GM18951 (cell line): ENCODE results near the gene GOLGA6C.
"Not testable (repeated sequence)": the region's sequence is repeated elsewhere in the genome, so short reads cannot be mapped to it uniquely, and the experiment has no call there.

ENCODE experiments used
- POLR2A ChIP-seq: IDR thresholded peaks from 4 replicates; pipeline ENCODE4 v1.6.1; 2011; ENCODE audit warnings: mild to moderate bottlenecking; ENCODE audit not compliant: insufficient read length, insufficient read depth; ENCODE audit errors: extremely low read depth
- in situ Hi-C: fragments of 300-500 bp; cut with MboI; formaldehyde crosslinking; loops from one replicate; pipeline ENCODE4 v1.12.0; 2022; ENCODE audit warnings: low sequenced_read_pairs, mixed read lengths, inconsistent platforms; ENCODE audit not compliant: unreplicated experiment

GOLGA6C gene

GRCh38 chr15:75258034-75258433 is at the start of gene GOLGA6C:
Gene GOLGA6C, plus strand, starts transcription at chr15:75258334. Its CDS starts 265 bp downstream, at chr15:75258599.
- in situ Hi-C loops = not testable (repeated sequence)

GRCh38 chr15:75208501-75209288 is 49.4 kb upstream of the GOLGA6C start:
- no peak for TF ChIP-seq POLR2A
- in situ Hi-C loops = no loop called here

DNA sequence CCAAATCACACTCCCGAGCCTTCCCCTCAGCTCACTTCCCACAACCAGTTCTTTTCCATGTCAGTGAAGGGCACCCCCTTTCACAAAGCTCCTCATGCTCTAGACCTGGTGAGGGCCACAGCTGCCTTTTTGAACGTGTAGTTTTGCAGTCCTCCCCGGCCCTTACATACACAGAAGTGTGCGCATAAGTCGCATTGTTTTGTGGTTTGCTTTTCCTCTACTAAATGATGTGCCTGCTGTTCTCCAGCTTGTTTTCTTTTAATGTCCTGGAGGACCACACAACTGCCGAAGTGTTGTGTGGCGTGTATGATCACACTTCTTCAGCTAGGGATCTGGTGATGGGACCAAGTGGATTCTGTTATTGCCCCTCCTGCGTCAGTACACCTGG is 48.9 kb upstream of the GOLGA6C start:
- no peak for TF ChIP-seq POLR2A

DNA sequence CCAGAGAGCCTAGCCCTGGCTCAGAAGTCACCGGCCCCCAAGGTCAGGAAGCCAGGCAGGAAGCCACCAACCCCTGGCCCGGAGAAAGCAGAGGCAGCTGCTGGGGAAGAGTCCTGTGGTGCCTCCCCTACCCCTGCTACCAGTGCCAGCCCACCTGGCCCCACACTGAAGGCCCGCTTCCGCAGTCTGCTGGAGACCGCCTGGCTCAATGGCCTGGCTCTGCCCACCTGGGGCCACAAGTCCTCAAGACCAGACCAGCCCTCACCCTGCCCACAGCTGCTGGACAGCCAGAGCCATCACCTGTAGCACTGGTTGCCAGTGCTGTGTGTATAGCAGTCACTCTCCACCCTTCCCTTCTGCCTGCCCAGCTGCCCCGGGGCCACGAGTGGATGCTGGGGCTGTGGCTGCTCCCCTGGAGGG is 47.3 kb upstream of the GOLGA6C start:
- in situ Hi-C loops = no loop called here
- TF ChIP-seq POLR2A = peak; percentile 25

More for the DNA sequence above, 48.9 kb upstream of the GOLGA6C start:
- in situ Hi-C loops = no loop called here

GRCh38 chr15:75211436-75212199 is 46.5 kb upstream of the GOLGA6C start:
- TF ChIP-seq POLR2A = peak; percentile 32
- in situ Hi-C loops = no loop called here

DNA sequence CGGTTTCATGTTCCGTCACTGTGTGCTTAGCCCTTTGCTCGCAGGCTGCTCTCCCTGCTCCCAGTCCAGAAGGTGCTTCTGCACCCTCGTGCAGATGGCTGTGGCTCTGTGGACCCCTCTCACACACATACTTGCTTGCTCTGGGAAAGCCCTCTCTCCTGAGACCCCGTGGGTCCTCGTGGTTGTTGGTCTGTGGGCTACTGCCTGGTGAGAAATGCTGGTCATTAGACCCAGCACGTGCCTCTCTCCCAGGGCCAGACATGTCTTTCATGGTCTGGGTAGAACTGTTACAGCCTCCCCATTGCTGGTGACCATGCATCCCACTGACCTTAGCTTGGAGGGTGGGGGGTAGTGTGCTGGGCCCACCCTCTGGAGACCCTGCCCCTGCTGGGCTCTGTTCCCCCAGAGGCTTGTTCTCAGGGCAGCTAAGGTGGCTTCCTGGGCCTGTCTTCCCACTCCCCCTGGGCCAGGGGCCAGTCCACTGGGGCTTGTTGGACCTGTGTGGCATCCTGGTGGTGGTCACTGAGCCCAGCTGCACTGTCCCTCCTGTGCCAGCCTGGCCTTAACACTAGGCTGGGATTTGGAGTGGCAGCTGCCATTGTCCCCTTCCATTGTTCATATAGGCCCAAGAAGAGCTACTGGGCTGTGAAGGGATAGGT is 45.8 kb upstream of the GOLGA6C start:
- in situ Hi-C loops = no loop called here
- no peak for TF ChIP-seq POLR2A

DNA sequence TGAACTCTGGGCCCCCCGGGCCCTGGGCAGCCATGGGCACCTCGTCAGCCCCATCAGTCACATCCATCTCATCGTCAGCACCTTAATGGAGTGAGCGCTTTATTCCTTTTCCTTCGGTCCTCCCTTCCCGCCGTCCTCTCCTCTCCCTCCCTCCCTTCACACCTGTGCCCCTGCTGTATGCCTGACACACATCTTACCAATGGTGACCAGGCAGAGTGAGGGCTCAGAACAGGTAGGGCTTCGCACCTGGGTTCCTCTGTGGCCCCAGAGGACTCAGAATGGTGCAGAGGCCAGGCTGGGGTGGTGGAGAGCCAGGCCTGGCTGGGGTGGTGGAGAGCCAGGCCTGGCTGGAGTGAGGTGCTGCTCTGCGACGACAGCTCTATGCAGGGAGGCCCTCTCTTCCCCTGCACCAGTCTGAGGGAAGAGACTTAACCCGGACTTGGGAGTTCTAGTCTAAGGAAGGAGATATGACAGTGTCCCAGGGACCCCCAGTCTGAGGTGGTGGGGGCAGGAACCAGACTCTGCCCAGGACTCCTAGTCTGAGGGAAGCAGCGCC is 44.8 kb upstream of the GOLGA6C start:
- in situ Hi-C loops = no loop called here
- TF ChIP-seq POLR2A = peak; percentile 1

DNA sequence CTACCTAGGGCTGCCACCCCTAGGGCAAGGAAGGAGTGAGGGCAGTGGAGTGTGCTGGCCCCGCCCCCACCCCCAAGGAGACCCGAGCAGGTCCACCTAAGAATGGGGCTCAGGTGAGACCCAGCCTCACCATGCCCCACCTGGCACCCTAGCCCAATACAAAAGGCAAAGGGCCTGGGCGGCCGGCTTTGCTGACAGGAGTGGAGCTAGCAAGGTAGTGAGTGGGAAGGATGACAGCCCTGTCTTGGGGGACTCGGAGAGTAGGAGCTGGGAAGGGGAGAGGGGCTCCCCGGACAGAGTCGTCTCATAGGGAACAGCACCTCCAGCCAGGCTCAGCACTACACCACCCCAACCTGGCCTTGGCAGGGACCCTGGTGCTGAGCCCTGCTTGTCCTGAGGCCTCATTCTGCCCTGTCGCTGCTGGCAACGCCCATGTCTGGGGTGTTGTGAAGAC is 44.3 kb upstream of the GOLGA6C start:
- in situ Hi-C loops = no loop called here
- TF ChIP-seq POLR2A = peak; percentile 27

DNA sequence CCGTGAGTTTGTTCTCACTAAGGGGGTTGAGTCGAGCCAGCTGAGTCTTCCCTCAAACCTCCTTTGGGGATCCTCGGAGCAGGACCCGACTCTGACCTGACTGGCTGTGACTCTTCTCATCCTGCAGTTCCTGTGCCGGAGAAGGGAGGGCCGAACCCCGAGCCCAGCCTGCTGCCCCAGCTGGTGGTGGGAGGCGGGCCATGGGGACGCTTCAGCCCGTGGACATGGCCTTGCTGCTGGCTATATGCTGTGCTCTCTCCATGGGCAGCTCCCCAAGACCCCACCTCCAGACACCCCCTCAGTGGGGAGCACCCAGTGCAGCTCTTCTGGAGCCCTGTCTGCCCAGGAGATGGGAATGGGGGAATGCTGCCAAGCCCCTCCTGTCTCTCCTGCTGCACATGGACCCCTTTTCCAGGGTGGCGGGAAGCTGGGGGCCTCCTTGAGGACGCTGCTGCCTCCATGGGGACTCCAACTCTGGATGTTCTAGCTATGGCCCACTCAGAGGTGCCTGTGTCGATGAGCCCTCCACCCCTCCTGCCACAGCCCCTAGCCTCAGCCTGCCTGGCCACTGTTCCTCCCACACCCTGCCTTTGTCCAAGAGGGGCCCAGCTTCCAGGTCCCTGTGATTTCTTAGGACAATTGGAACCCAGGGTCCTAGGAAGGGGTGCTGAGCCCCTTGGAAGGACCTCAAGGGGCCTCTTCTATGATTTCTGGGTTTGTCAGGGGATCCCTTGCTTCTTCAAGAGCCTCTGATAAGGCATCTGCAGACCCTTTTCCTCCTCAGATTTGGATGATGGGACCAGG is 43.6 kb upstream of the GOLGA6C start:
- TF ChIP-seq POLR2A = peak; percentile 28
- in situ Hi-C loops = no loop called here

DNA sequence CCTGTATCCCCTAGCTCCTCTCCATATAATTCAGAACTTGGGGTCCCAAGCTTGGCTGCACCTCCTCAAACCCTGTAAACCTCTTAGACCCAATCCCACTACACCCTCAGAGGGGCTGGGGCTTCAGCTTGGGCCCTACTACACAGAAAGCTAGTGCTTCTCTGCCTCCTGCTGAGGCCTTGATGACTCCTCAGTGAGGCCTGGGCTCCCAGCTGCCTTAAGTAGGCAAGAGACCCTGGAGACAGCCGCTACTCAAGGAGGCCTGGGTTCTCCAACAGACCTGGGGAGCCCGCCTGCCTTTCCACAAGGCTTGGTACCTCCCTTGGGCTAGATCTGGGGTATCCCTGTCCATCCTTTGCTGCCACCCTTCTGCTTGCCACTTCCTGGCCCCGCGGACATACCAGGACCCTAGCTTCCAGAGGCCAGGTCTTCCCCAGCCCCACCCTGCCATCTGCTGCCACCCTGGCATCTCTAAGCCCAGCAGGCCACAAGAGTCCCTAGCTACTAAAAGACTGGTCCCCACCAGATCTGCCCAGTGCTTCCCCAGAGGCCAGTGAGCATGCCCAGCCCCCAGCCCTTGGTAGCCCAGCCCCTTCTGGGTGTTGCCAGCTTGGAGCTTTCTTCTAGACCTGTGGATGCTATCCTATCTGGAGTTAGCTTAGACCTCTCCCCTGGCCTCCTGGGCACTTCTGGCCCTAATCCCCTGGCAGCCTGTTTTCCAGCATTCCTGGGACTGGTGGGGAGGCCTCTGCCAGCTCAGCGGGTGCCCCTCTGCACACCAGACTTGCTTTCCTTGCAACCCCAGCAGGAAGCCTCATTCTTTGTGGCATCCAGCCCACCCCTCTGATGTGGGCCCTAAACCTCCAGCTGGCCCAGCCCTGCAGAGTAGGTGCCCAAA is 42.8 kb upstream of the GOLGA6C start:
- peak; percentile 61 for TF ChIP-seq POLR2A
- in situ Hi-C loops = no loop called here

- TF ChIP-seq POLR2A = no peak
- in situ Hi-C loops = no loop called here
These were observed 41.1 kb upstream of the GOLGA6C start for GRCh38 chr15:75217012-75217411.

- in situ Hi-C loops = not testable (repeated sequence)
These were observed 40.6 kb upstream of the GOLGA6C start for GRCh38 chr15:75217574-75217973.

GRCh38 chr15:75219507-75219929 is 38.6 kb upstream of the GOLGA6C start:
- TF ChIP-seq POLR2A = peak; percentile 11
- in situ Hi-C loops = not testable (repeated sequence)
